GM21737 (cell line): ENCODE measurements around the gene RAPGEF1.
"Not testable (repeated sequence)": the region's sequence is repeated elsewhere in the genome, so short reads cannot be mapped to it uniquely, and the experiment has no call there.

Experiments used
- ATAC-seq: cut with Tn5 transposase; IDR thresholded peaks from one replicate; pipeline ENCODE4 v1.9.1; 2021; ENCODE audit warnings: mild to moderate bottlenecking, moderate library complexity; ENCODE audit not compliant: unreplicated experiment

RAPGEF1 gene

DNA sequence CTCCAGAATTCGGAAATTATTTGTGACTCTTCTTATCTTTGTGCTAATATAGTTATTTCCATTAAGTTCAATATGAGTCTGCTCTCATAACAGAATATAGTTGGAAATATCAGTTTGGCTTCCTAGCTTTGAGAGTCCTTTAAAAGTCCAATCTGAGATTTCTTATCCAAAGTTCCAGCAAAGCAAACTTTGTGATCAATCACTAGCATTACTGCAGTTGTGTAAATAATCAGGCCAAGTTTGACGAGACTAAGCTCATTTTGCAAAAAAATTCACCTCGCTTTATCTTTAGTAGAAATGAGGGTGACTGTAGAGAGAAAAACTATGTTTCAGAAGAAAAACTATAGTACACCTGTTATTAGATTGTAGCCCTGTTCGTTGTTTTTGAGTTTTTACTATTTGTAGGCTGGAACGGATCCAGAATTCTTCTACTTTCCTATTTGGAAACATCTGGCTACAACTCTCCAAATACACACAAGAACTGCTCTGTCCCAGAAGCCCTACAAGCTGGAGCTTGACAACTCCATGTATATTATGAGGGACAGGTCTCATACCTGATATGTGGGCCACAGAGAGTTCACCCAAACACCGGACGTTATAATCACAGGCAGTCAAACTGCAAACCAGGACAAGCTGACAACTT, 47.8 kb downstream of the RAPGEF1 start:
- ATAC-seq, result no peak

DNA sequence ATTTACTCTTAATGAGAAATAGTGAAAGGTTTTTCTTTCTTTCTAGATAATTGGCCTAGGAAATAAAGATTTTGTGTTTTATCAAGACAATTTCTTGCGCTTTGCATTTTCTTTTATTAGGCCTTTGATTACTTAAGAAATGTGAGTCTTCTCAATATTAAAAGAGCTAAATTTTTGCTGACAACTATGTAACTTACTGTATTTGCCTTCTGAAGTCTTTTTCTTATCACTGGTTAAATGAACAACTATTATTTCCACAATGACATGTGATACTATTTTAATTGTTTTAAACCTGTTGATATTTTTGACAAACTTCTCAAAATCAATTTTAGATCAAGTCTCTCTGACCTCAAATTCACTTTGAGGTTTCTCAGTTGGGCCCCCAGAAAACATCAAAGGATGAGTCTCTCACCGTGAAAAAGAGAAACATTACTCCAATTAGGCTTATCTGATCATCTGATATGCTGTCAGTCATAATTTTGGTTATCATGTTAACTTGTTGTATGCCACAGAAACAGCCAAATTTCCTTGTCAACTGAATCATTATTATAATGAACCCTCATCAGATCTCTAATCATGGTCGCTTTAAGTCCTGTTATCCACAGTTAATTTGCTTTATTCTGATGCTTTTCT, 48.8 kb downstream of the RAPGEF1 start:
- ATAC-seq, result no peak

DNA sequence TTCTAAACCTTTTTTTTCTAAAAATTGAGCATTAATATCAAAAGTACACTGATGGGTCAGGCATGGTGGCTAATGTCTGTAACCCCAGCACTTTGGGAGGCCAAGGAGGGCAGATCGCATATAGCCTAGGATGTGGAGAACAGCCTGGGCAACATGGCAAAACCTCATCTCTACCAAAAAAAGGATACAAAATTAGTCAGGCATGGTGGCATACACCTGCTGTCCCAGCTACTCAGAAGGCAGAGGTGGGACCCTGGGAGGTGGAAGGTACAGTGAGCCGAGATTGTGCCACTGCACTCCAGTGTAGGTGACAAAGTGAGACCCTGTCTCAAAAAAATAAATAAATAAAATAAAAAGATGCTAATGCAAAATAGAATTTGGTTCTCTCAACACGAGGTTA, 49.4 kb downstream of the RAPGEF1 start:
- no peak for ATAC-seq

DNA sequence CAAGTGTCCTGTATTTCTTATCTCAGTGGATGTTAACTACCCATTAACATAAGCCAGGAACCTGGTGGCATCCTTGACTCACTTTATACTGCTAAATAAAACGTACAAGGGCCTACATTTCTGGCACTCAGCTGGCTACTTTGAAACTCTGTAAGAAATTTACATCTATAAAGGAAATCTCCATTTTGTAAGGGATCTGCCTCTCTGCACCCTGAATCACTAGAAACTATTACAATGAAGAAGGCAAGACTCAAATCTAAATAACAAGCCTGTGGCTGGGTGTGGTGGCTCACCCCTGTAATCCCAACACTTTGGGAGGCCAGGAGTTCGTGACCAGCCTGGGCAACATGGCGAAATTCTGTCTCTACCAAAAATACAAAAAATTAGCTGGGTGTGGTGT, 51.5 kb downstream of the RAPGEF1 start:
- ATAC-seq, result no peak

DNA sequence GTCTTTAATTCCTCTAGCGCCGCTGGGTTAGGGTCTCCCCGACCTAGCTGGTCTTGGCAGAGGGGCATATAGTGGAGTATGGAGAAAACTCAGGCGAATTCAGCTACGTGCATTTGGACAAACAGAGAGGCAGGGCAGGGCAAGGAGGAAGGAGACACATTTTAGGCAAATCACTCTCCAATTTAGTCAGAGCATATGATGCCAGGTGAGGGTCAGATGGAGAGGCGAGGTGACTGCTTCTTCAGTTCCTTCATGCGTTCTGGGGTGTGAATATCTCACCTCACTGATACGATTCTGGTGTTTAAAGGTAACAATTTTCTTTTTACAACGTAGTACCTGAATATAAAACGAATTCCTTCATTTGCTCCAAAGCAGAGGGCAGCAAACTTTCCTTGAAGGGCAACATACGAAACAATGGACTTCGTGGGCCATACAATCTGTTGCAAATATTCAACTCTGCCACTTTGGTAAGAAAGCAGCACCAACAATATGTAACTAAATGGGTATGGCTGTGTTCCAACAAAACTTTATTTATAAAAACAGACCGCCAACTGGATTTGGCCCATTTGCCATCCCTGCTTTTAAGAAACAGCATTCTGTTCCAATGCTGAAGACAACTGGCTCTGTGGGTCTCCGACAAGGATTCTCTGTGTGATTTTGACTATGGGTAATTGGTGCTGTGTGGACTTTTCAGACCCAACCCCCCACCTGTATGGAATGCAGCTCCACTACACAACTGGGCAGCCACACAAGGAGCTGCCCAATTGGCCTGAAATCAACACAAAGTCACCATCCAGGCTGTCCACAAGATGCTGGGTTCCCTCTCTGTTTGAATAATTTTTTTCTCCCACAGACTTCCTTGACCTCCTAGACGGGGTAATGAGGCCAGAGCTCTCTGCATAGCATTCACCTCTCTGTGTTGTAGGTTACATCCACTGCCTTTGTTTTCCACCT, 53.8 kb downstream of the RAPGEF1 start:
- no peak for ATAC-seq

DNA sequence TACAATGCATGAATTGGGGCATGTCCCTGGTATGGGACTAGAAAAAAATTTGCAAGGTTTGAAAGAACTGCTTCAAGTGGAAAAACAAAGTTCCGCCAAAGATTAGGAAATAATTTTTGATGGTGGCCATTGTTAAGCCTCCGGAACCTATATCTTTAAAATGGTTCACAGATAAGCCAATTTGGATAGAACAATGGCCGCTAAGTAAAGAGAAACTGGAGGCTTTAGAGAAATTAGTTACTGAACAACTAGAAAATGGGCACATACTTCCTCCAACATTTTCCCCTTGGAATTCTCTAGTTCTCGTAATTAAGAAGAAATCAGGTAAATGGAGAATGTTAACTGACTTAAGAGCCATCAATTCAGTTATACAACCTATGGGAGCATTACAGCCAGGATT, 56.8 kb downstream of the RAPGEF1 start:
- not testable (repeated sequence) for ATAC-seq

DNA sequence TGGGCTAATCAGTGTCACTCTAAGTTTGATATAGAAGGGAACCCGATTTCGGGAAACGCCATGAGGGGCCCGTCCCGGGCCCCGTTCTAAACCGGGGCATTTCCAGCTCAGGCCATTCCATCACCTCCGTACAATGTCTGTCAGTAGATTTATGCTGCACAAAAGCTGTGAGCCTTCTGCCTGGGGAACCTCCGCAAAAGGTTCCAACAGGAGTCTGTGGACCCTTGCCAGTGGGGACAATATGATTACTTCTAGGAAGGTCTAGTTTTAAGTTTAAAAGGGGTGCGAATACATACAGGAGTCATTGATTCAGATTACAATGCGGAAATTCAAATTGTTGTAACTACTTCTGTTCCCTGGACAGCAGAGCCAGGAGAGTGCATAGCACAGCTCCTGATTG, 57.6 kb downstream of the RAPGEF1 start:
- ATAC-seq, result no peak

DNA sequence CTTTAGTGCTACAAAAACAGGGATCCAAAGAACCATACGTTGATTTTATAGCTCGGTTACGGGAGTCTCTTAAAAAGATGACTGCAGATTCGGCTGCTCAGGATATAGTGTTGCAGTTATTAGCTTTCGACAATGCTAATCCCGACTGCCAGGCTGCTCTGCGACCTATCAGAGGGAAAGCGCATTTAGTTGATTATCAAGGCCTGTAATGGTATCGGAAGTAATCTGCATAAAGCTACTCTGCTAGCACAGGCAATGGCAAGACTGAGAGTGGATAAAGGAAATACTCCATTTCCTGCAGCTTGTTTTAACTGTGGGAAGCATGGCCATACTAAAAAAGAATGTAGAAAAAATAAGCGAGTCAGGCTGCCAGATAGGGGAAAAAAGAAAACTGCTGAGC, 58.0 kb downstream of the RAPGEF1 start:
- not testable (repeated sequence) for ATAC-seq

DNA sequence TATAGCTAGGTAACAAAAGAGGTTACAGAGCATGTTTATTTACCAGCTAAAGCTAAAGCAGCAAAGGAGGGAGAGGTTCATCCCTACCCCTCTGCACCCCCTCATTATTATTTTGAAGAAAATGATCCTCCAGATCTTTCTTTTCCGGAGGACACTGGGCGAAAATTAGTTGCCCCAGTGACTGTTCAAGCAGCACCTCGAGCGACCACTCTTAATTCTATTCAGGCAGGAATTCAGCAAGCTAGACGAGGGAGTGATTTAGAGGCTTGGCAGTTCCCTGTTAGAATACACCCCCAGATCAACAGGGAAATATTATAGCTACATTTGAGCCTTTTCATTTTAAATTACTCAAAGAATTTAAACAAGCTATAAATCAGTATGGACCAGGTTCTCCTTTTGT, 58.8 kb downstream of the RAPGEF1 start:
- not testable (repeated sequence) for ATAC-seq

DNA sequence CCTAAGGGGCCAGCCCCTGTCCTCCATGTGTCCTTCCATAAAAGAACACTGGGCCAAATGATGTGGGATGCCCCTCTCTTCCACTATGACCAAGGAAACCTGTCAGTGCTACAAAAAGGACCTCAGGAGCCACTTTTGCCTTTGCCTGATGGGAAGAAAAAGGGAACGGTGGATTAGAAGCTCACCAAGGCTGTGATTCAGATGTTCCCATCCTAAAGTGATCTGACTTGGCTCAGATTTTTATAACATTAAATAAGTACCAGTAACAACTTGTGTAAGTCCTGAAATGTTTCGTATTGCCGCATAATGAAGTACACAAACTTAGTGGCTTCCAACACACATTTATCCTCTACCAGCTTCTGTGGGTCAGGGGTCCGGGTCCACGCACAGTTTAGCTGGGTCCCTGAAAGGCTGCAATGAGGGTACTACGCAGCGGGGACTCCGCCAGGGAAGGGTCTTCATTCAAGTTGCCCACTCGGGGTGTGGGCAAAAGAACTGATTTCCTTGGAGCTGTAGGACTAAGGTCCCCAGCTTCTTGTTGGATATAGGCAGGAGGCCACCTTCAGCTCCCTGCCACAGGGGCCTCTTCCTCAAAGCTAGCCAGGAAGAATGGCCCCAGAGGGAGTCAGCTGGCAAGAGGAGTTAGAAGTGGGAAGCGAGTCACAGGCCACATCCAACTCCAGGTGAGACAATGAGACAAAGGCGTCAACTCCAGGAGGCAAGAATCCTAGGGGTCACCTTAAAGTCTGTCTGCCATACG, 60.4 kb downstream of the RAPGEF1 start:
- ATAC-seq, result no peak

DNA sequence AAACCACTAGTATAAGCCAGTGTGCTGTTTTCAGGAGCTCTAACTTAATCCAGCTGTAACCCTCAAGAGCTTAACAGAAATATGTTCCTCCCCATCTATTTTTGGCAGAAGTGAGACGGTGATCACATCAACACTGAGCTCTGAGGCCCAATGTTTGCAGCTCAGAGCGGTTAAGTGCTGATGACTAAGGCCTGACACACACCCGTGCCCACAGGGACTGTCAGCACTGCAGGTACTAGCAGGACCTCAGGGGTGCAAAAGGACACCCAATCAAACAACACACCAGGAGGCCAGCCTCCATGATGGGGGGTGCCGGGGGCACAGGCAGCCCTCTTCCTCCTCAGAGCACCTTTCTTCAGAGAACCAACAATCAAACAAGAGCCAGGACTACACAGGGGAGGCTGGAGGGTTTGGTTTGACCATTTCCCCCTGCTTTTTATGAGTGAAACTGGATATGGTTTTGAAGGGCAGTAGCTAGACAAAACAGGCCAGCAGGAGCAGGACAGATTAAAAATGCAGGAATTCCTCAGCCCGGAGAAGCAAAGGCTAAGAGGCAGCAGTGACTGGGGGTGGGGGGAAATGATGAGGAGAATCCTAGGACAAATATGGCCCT, 61.3 kb downstream of the RAPGEF1 start:
- peak; percentile 65 for ATAC-seq

DNA sequence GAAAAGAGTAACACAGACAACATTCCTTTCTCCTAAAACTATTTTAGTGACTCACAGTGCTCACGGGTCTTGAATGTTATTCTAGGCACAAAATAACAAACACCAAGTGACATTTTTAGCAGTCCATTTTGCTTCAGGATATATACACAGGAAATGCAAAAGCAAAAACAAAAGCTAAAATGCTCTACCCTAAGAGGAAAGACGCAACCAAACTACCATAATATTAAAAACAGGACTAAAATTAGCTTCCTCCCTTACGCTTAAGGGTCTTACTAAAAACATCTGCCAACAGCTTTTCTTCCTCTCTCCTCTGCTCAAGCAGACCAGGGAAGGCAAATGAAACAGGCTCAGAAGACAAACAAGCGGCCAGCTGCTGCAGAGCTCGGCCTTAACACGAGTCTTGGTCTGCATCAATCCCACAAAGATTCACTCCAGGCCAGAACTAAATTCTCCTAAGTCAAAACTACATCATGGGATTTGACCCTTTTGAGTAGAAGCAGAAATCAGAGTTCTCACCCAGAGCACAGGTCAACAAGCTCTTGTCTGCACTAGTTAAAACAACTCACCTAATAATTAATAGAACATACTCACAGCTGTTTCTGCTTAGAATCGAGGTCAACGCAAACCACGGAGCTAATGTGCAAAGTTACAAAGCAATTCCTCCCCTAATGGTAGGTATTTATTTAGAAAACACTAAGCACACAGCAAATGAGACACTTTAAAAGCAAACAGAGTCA, 62.3 kb downstream of the RAPGEF1 start:
- peak; percentile 26 for ATAC-seq

DNA sequence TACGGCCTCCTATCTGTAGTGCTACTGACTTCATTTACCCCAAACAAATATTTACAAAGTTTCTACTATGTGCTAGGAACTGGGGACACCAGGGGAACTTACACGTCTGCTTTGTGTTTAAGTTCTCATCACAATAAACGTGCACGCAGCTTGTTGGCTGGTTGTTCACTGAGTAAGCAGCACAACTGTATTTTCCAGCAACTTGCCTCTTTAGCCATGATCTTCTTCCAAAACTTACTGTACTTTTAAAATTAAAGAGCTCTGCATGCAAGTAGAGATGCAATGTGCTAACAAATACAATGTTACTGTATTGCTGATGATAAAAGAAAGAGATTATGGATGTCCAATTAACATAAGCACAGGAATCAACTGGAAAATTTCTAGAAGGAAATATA, 62.8 kb downstream of the RAPGEF1 start:
- ATAC-seq, result no peak

DNA sequence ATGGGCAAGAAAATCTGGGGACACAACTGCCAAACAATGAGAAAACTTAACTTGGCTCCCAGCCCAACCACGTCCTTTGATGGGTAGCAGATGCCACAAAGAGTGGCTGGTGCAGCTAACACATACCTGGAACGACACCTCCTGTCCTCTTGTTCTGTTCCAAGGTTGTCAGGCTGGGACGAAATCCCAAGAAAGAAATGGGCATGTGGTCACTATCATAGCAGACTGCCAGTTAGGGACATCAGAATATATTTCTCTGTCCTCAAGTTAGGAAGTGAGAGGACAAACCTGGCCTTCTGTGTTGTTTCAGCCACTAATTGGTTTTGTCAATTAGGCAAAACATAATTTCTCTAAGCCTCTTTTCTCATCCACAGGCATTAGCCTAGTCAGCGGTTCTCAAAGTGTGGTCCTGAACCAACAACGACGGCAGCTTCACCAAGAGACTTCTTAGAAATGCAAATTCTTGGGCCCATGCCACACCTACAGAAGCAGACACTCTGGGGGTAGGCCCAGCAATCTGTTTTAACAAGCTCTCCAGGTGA, 63.4 kb downstream of the RAPGEF1 start:
- no peak for ATAC-seq

DNA sequence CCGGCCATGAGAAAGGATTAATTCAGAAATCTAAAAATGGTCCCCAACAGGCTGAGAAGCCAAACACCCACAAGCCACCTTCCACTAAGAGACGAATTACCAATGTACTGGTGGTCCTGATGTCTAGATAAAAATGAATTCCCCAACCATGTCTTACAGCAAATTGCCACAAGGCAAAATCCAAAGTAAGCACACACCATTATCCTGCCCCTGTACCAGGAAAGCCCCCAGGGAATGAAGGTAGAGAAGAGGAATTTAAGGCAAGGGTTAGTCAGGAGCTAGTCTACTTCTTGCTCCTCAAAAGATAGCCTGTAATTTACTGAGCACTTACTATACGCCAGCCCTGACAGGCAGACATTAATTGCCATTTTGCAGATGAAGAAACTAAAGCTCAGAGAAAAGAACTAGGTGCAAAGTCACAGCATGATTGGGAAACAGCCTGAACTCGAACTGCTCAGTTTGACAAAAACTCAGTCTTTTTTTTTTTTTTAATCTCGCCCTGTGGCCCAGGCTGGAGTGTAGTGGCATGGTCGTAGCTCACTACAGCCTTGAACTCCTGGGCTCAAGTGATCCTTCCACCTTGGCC, 64.3 kb downstream of the RAPGEF1 start:
- ATAC-seq, result no peak

DNA sequence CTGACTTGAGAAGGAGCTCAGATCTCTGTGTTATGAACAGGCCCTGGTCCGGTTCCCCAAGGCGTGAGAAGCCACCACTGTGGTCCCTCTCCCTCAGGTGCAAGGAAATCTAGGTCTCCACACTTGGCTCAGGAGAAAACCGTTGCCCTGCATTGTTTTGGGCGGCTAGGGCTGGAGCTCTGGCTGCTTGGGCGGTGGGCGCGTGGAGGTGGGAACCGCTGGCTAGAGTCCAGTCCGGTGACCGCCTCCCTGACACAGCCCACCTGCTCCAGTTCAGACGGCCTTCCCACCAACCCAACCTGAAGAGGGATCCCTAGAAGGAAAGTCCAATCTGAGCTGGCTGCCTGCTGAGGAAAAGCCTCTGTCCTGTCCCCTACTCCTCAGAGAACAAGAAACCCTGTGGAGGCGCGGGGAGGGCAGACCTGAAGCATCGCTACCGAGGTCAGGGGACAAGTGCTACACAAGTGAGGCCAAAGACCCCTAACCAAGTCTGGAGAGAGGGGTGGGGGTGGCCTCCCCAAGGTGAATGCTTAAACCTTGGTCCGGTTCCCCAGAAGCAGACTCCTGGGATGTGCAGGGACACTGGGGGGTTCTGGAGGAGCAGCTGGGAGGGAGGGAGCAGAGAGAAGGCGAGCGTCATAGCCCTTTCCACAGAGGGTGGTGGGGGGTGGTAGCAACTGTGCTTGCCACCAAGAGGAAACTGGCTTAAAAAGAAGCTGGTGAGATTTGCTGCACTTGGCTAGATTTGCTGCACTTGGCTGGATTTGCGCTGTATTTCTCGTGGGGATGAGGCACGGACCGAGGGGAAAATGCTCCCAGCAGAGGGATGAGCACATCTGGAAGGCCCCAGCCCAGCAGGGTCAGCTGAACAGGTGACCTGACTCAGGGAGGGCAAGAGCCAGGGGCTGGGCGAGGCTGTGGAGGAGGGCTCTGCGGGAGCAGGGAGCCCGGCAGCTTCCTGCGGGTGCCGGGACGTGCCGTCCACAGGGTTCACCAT, 65.2 kb downstream of the RAPGEF1 start:
- no peak for ATAC-seq

DNA sequence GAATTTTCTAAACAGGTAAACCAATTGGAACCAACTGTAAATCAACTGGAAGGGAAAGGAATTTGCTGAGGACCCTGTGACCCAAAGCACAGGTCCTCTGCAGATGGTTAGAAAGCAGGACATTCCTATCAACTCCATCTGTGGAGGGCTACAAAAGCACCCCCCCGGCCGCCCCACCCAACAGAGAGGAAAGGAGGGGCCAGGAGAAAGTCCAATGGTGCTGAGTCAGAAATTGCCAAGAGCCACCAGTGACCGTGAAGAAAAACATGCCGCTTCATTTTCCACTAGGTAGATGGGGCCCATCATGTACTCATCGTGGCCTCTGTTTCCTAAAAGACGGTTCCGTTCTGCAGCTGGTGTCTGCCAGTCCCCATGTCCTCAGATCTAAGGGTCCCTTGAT, 66.3 kb downstream of the RAPGEF1 start:
- ATAC-seq, result no peak

DNA sequence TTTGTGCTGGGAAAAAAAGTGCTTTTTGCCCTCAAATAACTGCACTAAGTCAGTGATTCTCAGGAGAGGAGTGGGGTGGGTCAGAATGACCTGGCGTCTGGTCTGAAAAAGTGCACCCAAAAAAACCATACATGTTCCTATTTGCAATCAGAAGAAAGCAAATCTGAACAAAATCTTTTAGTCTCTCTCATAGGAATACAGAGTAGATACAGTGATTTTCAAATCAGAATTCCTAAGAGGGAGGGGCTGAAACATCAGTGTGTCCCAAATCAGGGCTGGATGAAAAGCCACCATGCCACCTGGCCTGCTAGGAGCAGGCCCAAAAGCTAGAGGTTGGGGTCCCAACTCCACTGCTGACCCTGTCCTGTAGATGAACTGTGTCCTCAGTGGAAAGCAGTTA, 66.8 kb downstream of the RAPGEF1 start:
- no peak for ATAC-seq
